ENCODE results near the gene NEDD4.

NEDD4 gene

GRCh38 chr15:55969582-55969981 lies 23.8 kb downstream of the NEDD4 start:
- no peak for DNase-seq (ENCODE audit: low read depth)
- no peak overlapping the region for H3K4me3 ChIP-seq (ENCODE audit: low read depth, low read length)
- TF ChIP-seq CTCF (IDR thresholded peaks at IDR 0.05; ENCODE audit: low read depth, low read length, missing control alignments) = no peak

- no peak for TF ChIP-seq CTCF (IDR thresholded peaks at IDR 0.05; ENCODE audit: low read depth, low read length, missing control alignments)
- no peak overlapping the region for H3K4me3 ChIP-seq (ENCODE audit: low read depth, low read length)
- DNase-seq (ENCODE audit: low read depth) = no peak
These were observed 24.5 kb downstream of the NEDD4 start for GRCh38 chr15:55968923-55969322.

GRCh38 chr15:55965091-55965490 lies 28.3 kb downstream of the NEDD4 start:
- DNase-seq (ENCODE audit: low read depth) = no peak
- TF ChIP-seq CTCF (IDR thresholded peaks at IDR 0.05; ENCODE audit: low read depth, low read length, missing control alignments) = no peak
- no peak overlapping the region for H3K4me3 ChIP-seq (ENCODE audit: low read depth, low read length)

- DNase-seq (ENCODE audit: low read depth) = no peak
- no peak for TF ChIP-seq CTCF (IDR thresholded peaks at IDR 0.05; ENCODE audit: low read depth, low read length, missing control alignments)
- H3K4me3 ChIP-seq (ENCODE audit: low read depth, low read length) = no peak overlapping the region
These were observed 32.5 kb downstream of the NEDD4 start for GRCh38 chr15:55960946-55961345.

- no peak for TF ChIP-seq CTCF (IDR thresholded peaks at IDR 0.05; ENCODE audit: low read depth, low read length, missing control alignments)
- H3K4me3 ChIP-seq (ENCODE audit: low read depth, low read length) = no peak overlapping the region
- no peak for DNase-seq (ENCODE audit: low read depth)
These were observed 33.5 kb downstream of the NEDD4 start for GRCh38 chr15:55959744-55960447.

GRCh38 chr15:55958349-55958748 lies 35.1 kb downstream of the NEDD4 start:
- no peak overlapping the region for H3K4me3 ChIP-seq (ENCODE audit: low read depth, low read length)
- DNase-seq (ENCODE audit: low read depth) = no peak
- TF ChIP-seq CTCF (IDR thresholded peaks at IDR 0.05; ENCODE audit: low read depth, low read length, missing control alignments) = no peak
